OCI-LY7 (cell line): ENCODE measurements around the gene KNDC1.

Experiments used
- EZH2phosphoT487 ChIP-seq: fragments of 200-600 bp; sonication (generic); IDR thresholded peaks from 2 replicates; pipeline ENCODE4 v1.6.1; 2018; ENCODE audit warnings: low read depth, borderline replicate concordance, mild to moderate bottlenecking, mixed run types, antibody characterized with exemption, low read length, moderate library complexity, mixed read lengths
- TF ChIP-seq, protein P1 (sequence below): fragments of 200-600 bp; sonication (generic); conservative IDR thresholded peaks from 2 replicates; pipeline ENCODE4 v1.5.1; 2014; ENCODE audit warnings: mild to moderate bottlenecking, antibody characterized with exemption, low read length, moderate library complexity, mixed read lengths

DNA sequence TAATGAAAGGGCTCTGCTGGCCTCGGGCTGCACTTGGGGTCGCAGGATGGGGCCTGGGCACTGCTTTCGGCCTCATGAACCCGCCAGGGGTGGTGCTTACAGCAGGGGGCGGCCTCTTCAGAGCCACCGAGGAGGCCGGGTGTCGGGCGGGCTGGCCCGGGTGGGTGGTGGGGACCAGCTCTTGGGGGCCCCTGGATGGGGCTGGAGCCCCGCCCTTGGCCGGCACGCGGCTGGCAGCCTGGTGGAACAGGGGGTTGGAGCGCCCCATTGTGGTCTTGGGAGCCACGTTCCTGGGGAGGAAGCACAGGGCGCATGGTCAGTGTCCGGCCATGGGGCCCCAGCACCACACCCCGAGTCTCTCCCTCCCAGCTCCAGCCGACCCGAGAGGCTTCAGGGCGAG is 107.8 kb downstream of the KNDC1 start:
- TF ChIP-seq, protein P1, sequence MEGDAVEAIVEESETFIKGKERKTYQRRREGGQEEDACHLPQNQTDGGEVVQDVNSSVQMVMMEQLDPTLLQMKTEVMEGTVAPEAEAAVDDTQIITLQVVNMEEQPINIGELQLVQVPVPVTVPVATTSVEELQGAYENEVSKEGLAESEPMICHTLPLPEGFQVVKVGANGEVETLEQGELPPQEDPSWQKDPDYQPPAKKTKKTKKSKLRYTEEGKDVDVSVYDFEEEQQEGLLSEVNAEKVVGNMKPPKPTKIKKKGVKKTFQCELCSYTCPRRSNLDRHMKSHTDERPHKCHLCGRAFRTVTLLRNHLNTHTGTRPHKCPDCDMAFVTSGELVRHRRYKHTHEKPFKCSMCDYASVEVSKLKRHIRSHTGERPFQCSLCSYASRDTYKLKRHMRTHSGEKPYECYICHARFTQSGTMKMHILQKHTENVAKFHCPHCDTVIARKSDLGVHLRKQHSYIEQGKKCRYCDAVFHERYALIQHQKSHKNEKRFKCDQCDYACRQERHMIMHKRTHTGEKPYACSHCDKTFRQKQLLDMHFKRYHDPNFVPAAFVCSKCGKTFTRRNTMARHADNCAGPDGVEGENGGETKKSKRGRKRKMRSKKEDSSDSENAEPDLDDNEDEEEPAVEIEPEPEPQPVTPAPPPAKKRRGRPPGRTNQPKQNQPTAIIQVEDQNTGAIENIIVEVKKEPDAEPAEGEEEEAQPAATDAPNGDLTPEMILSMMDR = no peak
- TF ChIP-seq EZH2phosphoT487 = no peak
